CD4-positive, alpha-beta memory T cell (primary cell): Measurements from ENCODE around the gene PTPN12. TPM values are rescaled to one million over a fixed set of nuclear protein-coding genes. Genes with fewer than 3 reads are reported as not detected.
"Not testable (repeated sequence)": the region's sequence is repeated elsewhere in the genome, so short reads cannot be mapped to it uniquely, and the experiment has no call there.

Source experiments
- CTCF ChIA-PET: fragments of 350-600 bp; sonication (Branson Sonifier 250); formaldehyde crosslinking; loops from one replicate; lab custom pipeline; 2021; ENCODE audit warnings: inconsistent platforms; ENCODE audit not compliant: partially characterized antibody; lab: Charles Lee
- POLR2A ChIA-PET: fragments of 350-600 bp; sonication (Branson Sonifier 250); formaldehyde crosslinking; loops from one replicate; lab custom pipeline; 2021; ENCODE audit not compliant: partially characterized antibody; lab: Charles Lee
- DNase-seq, 5 donors: peaks; one replicate each; pipeline versions ENCODE4 v3.0.0 to v3.0.0-alpha.2; 2020 to 2022; ENCODE audit warnings: mixed read lengths in 1 of 5
- H3K27ac ChIP-seq: one replicate; pipeline ENCODE4 v1.7.0; 2013; ENCODE audit warnings: low read depth, low read length
- H3K27me3 ChIP-seq: 2 replicates; pipeline ENCODE4 v1.7.0; 2013; ENCODE audit warnings: mild to moderate bottlenecking, low read length, moderate library complexity; ENCODE audit not compliant: insufficient read depth
- H3K36me3 ChIP-seq: 2 replicates; pipeline ENCODE4 v1.7.0; 2013; ENCODE audit warnings: mild to moderate bottlenecking, low read length, moderate library complexity; ENCODE audit not compliant: insufficient read depth
- H3K4me1 ChIP-seq: 2 replicates; pipeline ENCODE4 v1.7.0; 2013; ENCODE audit warnings: mild to moderate bottlenecking, low read length, moderate library complexity; ENCODE audit not compliant: insufficient read depth
- H3K4me3 ChIP-seq, 2 donors: one replicate each; pipeline ENCODE4 v1.7.0; 2013; ENCODE audit warnings: low read length in 2 of 2, mild to moderate bottlenecking in 1 of 2
- H3K9me3 ChIP-seq, 2 donors: one replicate each; pipeline ENCODE4 v1.7.0; 2013; ENCODE audit warnings: low read length in 2 of 2, control low read depth in 1 of 2; ENCODE audit not compliant: control insufficient read depth in 1 of 2
- H3K27ac Mint-ChIP-seq, 7 donors: one replicate each; pipeline ENCODE4 v1.8.0; 2020 to 2021; ENCODE audit warnings: mixed read lengths in 7 of 7, mild to moderate bottlenecking in 6 of 7, inconsistent platforms in 3 of 7, moderate library complexity in 3 of 7
- H3K27me3 Mint-ChIP-seq, 2 donors: one replicate each; pipeline ENCODE4 v1.8.0; 2020 to 2021; ENCODE audit warnings: mixed read lengths in 2 of 2
- H3K36me3 Mint-ChIP-seq, 2 donors: one replicate each; pipeline ENCODE4 v1.8.0; 2020 to 2021; ENCODE audit warnings: mixed read lengths in 2 of 2, inconsistent platforms in 1 of 2, mild to moderate bottlenecking in 1 of 2
- H3K4me1 Mint-ChIP-seq, 4 donors: one replicate each; pipeline ENCODE4 v1.8.0; 2020 to 2021; ENCODE audit warnings: mixed read lengths in 4 of 4, mild to moderate bottlenecking in 1 of 4
- H3K4me3 Mint-ChIP-seq, 8 donors: one replicate each; pipeline ENCODE4 v1.8.0; 2020 to 2021; ENCODE audit warnings: mixed read lengths in 8 of 8, mild to moderate bottlenecking in 7 of 8, moderate library complexity in 6 of 8, inconsistent platforms in 3 of 8
- H3K9me3 Mint-ChIP-seq, 8 donors: one replicate each; pipeline ENCODE4 v1.8.0; 2020 to 2021; ENCODE audit warnings: mixed read lengths in 8 of 8, mild to moderate bottlenecking in 5 of 8, inconsistent platforms in 3 of 8, moderate library complexity in 1 of 8
- intact Hi-C: fragments of 100-400 bp; cut with micrococcal nuclease; formaldehyde crosslinking; loops from one replicate; pipeline ENCODE4 v1.15.1; 2023
- polyA plus RNA-seq, 2 donors: library from polyadenylated mRNA; unstranded; fragments of 300-500 nt; fragmentation: Illumina TruSeq; gene quantifications; one replicate each; pipeline ENCODE4 v1.2.3, GENCODE V29; 2021
- total RNA-seq, 2 experiments: library from RNA; stranded (reverse); gene quantifications; one replicate each; pipeline ENCODE4 v1.2.3, GENCODE V29; 2021

PTPN12 gene
- total and polyA plus RNA-seq, 4 experiments from 2014 or later, result 0.90 to 24.4 (median 10.1) TPM

DNA sequence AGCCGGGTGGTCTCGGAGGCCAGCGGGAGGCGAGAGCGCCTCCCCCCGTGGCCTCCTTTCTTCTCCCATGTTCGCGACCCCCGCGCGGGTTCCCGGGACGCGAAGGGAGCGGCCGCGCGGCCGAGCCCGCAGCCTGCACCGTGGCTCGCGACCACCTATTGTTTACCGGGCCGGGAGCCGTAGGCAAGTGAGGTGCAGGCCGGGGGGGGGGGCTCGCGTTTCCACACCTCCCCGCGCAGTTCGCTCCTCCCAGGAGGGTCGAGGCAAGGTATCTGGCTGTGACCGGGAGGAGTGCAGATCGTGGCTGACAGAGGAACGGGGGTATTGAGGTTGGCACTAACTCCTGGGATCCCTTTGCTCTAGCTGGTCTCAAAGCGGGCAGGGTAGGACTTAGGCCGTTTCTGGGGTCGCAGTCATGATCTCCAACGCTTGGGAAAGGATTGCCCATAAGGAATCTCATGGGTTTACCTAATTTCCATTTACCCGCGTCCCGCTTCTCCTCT lies 734 bp downstream of the PTPN12 start:
- ChIA-PET POLR2A (interaction anchor here (0.8 to 2.2 kb wide), 2 partner anchors 22 to 122 kb away, joined by 3 to 14 read pairs; partner anchors contain the start of gene GSAP), CTCF (interaction anchor here (1.4 kb wide), 1 partner anchor 115 kb away, joined by 4 read pairs; no protein-coding TSS in a partner anchor)
- Histone ChIP-seq H3K4me1 (peaks cover 7% of the 10 kb centered on the region), H3K27me3 (no peaks in the 10 kb centered on the region), H3K4me3 (peak overlapping the region; percentile 45 to 79), H3K9me3 (no peaks in the 10 kb centered on the region), H3K27ac (peak overlapping the region; percentile 43), H3K36me3 (no peaks in the 10 kb centered on the region)
- Mint-ChIP-seq H3K36me3 (peaks cover 0 to 5% of the 10 kb centered on the region in 2 donors), H3K4me3 (peak overlapping the region; percentile 88 to 92 (median 90)), H3K4me1 (peaks cover 11 to 37% (median 25%) of the 10 kb centered on the region in 4 donors), H3K27me3 (no peaks in the 10 kb centered on the region), H3K27ac (peak overlapping the region; percentile 47 to 89 (median 80)), H3K9me3 (no peaks in the 10 kb centered on the region)
- intact Hi-C loops, result loop anchor here (1.0 to 10.0 kb wide), 5 partner anchors 113 to 413 kb away; partner anchors contain the start of genes CCDC146, GSAP and RSBN1L
- DNase-seq, result peak in 4 of 5 donors; percentile 18 to 54 (median 24)

DNA sequence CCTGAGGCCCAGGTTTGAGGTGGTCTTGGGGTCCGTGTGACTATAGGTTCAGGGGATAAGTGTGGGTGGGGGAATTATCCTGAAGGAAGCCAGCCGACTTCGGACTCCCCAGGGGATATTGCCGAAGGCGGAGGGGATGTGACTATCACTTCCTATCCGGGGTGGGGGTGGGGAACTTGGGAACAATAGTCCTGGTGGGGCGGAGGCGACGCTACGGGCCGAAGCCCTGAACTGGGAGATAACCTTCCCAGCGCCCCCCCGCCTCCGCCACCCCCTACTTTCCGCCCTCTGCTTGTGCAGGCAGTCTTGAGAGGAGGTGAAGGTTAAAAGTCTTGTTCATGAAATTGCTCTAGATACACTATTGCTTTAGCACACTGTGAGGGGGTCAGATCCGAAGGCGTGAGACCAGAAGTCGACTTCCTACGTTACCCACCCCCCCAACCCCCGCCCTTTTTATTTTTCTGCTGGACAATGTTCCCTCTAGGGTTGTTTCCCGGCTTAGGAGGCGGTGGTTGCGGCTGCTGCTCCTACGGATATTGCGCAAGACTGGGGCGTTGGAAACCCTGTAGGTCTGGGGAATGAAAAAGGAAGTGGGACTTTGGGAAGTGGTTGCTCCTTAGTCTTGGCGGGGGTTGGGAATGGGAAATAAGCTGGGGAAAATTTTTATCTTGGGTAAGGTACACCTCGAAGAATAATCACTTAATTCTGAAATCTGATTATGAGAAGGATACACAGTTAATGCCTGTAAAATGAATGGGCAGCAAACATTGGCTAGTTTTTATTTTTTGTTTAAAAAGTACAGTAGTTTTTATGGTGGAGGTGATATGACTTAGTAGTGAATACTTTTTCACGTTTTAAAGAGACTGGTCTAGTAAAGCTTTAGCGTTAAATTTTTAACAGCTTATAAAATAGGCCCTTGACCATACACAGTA lies 1.5 kb downstream of the PTPN12 start:
- Histone ChIP-seq H3K4me1 (peaks cover 7% of the 10 kb centered on the region), H3K4me3 (peak overlapping the region; percentile 45 to 79), H3K27ac (peak overlapping the region; percentile 43), H3K9me3 (no peaks in the 10 kb centered on the region), H3K36me3 (no peaks in the 10 kb centered on the region), H3K27me3 (no peaks in the 10 kb centered on the region)
- intact Hi-C loops, result loop anchor here (5.0 to 10.0 kb wide), 2 partner anchors 336 to 414 kb away; partner anchors contain the start of gene CCDC146
- Mint-ChIP-seq H3K27ac (peak overlapping the region; percentile 65 to 89 (median 82)), H3K4me3 (peak overlapping the region; percentile 88 to 92 (median 90)), H3K4me1 (peaks cover 15 to 41% (median 30%) of the 10 kb centered on the region in 4 donors), H3K27me3 (no peaks in the 10 kb centered on the region), H3K9me3 (no peaks in the 10 kb centered on the region), H3K36me3 (peaks cover 0 to 5% of the 10 kb centered on the region in 2 donors)
- ChIA-PET CTCF (interaction anchor here (0.9 to 1.4 kb wide), 2 partner anchors 15 to 114 kb away, joined by 3 to 4 read pairs; no protein-coding TSS in a partner anchor), POLR2A (no interaction called here)
- DNase-seq, result peak in 1 of 5 donors; percentile 4

DNA sequence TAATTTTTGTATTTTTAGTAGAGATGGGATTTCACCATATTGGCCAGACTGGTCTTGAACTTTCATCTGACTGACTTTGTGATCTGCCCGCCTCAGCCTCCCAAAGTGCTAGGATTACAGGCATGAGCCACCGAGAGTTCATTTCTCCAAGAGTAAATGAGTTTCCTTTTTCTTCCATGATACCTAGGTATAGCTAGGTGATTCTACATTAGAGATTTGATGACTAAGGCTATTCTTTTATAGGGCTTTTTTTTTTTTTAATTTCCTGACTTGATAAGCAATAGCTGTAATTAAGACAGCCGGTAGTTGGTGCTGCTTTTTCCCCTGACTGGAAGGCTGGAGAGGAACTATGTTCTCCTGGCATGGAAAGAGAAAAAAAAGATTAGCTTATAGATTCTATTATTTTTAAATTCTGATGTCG lies 3.3 kb downstream of the PTPN12 start:
- no peaks in the 10 kb centered on the region for H3K9me3 ChIP-seq
- H3K4me1 ChIP-seq, result peaks cover 16% of the 10 kb centered on the region
- H3K4me3 ChIP-seq, result no peak overlapping the region
- peak overlapping the region in 2 of 7 donors; percentile 5 to 49 for H3K27ac Mint-ChIP-seq
- intact Hi-C loops, result no loop called here
- H3K36me3 Mint-ChIP-seq, result peaks cover 0 to 5% of the 10 kb centered on the region in 2 donors
- H3K4me1 Mint-ChIP-seq, result peaks cover 22 to 52% (median 36%) of the 10 kb centered on the region in 4 donors
- CTCF ChIA-PET, result interaction anchor here (0.6 to 0.7 kb wide), 2 partner anchors 8 to 1903 kb away, joined by 3 read pairs; no protein-coding TSS in a partner anchor
- no peaks in the 10 kb centered on the region for H3K27me3 ChIP-seq
- no peaks in the 10 kb centered on the region for H3K9me3 Mint-ChIP-seq
- no peaks in the 10 kb centered on the region for H3K36me3 ChIP-seq
- DNase-seq, result no peak
- POLR2A ChIA-PET, result interaction anchor here (0.6 kb wide), 1 partner anchor 112 kb away, joined by 3 read pairs; no protein-coding TSS in a partner anchor
- H3K27ac ChIP-seq, result no peak overlapping the region
- H3K27me3 Mint-ChIP-seq, result no peaks in the 10 kb centered on the region
- peak overlapping the region in 1 of 8 donors; percentile 19 for H3K4me3 Mint-ChIP-seq

DNA sequence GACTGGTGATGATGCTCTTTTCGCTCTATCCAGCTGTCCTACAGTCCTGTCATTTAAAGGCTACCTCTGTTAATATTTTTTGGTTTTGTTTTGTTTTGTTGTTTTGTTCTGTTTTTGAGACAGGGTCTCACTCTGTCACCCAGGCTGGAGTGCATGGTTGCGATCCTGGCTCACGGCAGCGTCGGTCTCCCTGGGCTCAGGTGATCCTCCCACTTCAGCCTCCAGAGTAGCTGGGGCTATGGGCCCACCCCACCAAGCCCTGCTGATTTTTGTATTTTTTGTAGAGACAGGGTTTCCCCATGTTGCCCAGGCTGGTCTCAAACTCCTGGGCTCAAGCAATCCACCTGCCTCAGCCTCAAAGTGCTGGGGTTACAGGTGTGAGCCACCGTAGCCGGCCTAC lies 3.9 kb downstream of the PTPN12 start:
- H3K4me1 ChIP-seq, result peaks cover 16% of the 10 kb centered on the region
- H3K36me3 ChIP-seq, POLR2A ChIA-PET, H3K4me3 Mint-ChIP-seq, H3K36me3 Mint-ChIP-seq, H3K27ac ChIP-seq, DNase-seq, intact Hi-C loops, H3K4me3 ChIP-seq, H3K9me3 Mint-ChIP-seq, H3K27me3 Mint-ChIP-seq, H3K27me3 ChIP-seq, H3K9me3 ChIP-seq: not testable (repeated sequence)
- peaks cover 22 to 48% (median 35%) of the 10 kb centered on the region in 4 donors for H3K4me1 Mint-ChIP-seq
- CTCF ChIA-PET, result interaction anchor here (0.6 to 0.7 kb wide), 2 partner anchors 8 to 1904 kb away, joined by 3 read pairs; no protein-coding TSS in a partner anchor
- peak overlapping the region in 1 of 7 donors; percentile 5 for H3K27ac Mint-ChIP-seq

DNA sequence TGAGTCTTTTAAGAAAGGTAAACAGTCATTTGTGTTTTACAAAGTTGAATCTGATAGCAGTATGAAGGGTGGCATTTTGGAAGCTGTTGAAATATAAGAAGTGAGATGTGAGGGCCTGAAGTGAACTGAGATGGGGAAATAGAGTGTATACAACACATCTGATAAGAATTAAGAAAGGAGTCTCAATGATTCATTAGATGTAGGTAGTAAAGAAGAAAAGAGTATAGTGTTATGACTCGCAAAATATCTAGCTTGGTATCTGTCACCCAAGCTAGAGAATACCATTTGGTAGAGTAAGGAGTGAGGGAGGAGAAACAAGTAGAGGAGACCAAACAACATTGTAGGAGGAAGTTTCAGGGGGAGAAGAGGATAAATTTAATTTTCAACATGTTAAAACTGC lies 5.3 kb downstream of the PTPN12 start:
- no peaks in the 10 kb centered on the region for H3K27me3 Mint-ChIP-seq
- H3K27me3 ChIP-seq, result no peaks in the 10 kb centered on the region
- H3K4me3 Mint-ChIP-seq, result no peak overlapping the region
- H3K4me3 ChIP-seq, result no peak overlapping the region
- intact Hi-C loops, result no loop called here
- no peaks in the 10 kb centered on the region for H3K9me3 Mint-ChIP-seq
- no peak overlapping the region for H3K27ac ChIP-seq
- H3K4me1 ChIP-seq, result peaks cover 16% of the 10 kb centered on the region
- no peak for DNase-seq
- H3K27ac Mint-ChIP-seq, result peak overlapping the region in 1 of 7 donors; percentile 0
- peaks cover 22 to 45% (median 35%) of the 10 kb centered on the region in 4 donors for H3K4me1 Mint-ChIP-seq
- POLR2A ChIA-PET, result no interaction called here
- H3K9me3 ChIP-seq, result no peaks in the 10 kb centered on the region
- peaks cover 3 to 4% of the 10 kb centered on the region in 2 donors for H3K36me3 Mint-ChIP-seq
- CTCF ChIA-PET, result interaction anchor here (1.0 kb wide), 1 partner anchor 109 kb away, joined by 4 read pairs; no protein-coding TSS in a partner anchor
- no peaks in the 10 kb centered on the region for H3K36me3 ChIP-seq

DNA sequence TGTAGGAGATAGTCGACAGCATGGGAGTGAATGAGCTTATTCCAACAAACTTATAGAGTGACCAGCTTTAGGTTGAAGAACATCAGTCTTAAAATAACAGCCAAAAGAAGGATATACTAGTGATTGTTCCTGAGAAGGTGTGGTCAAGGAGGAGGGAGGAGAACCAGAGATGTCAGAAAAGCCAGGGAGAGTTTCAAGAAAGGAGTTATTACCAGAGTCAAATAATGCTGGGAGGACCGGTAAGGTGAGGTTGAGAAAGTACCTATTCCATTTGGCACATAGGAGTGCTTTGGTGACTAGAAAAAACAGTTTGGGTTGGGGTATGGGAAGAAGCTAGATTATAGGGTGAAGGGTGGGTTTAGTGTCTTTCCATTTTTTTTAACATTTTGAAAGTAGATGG lies 5.8 kb downstream of the PTPN12 start:
- no peak overlapping the region for H3K27ac ChIP-seq
- Mint-ChIP-seq H3K27me3 (no peaks in the 10 kb centered on the region), H3K4me1 (peaks cover 25 to 46% (median 37%) of the 10 kb centered on the region in 4 donors), H3K27ac (peak overlapping the region in 2 of 7 donors; percentile 4 to 5), H3K9me3 (no peaks in the 10 kb centered on the region), H3K4me3 (no peak overlapping the region), H3K36me3 (peaks cover 3 to 4% of the 10 kb centered on the region in 2 donors)
- H3K27me3 ChIP-seq, result no peaks in the 10 kb centered on the region
- no peaks in the 10 kb centered on the region for H3K9me3 ChIP-seq
- no peak for DNase-seq
- ChIA-PET CTCF (interaction anchor here (1.0 kb wide), 1 partner anchor 109 kb away, joined by 4 read pairs; no protein-coding TSS in a partner anchor), POLR2A (no interaction called here)
- no peaks in the 10 kb centered on the region for H3K36me3 ChIP-seq
- intact Hi-C loops, result no loop called here
- peaks cover 15% of the 10 kb centered on the region for H3K4me1 ChIP-seq
- no peak overlapping the region for H3K4me3 ChIP-seq
